GM21786 (cell line): ENCODE results near the gene MVB12B.

ENCODE experiments used
- ATAC-seq: cut with Tn5 transposase; IDR thresholded peaks from one replicate; pipeline ENCODE4 v1.9.1; 2021; ENCODE audit not compliant: unreplicated experiment

The MVB12B gene

DNA sequence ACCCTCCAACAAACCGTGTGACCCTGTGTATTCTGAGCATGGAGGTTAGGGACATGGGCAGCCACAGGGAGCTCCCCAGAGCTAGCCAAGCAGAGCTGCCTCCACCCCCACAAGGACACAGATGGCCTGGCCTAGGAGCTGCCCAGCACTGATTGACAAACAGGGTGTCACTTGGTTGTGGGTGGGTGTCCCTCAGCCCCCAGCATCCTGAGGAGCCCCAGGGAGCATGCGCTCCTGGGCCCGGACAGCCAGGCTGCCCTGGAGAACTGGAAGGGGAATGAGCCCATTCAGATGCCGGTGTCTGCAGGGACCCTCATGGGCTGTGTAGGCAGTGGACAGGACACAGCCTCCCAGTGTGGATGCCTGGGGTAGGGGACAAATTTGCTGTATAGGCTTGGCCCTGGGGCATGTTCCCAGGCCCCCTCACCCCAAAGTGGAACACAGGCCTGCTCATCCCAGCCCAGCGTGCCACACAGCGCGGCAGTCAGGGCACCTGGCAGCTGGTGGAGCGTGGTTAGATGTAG, 162.3 kb downstream of the MVB12B start:
- ATAC-seq = no peak

DNA sequence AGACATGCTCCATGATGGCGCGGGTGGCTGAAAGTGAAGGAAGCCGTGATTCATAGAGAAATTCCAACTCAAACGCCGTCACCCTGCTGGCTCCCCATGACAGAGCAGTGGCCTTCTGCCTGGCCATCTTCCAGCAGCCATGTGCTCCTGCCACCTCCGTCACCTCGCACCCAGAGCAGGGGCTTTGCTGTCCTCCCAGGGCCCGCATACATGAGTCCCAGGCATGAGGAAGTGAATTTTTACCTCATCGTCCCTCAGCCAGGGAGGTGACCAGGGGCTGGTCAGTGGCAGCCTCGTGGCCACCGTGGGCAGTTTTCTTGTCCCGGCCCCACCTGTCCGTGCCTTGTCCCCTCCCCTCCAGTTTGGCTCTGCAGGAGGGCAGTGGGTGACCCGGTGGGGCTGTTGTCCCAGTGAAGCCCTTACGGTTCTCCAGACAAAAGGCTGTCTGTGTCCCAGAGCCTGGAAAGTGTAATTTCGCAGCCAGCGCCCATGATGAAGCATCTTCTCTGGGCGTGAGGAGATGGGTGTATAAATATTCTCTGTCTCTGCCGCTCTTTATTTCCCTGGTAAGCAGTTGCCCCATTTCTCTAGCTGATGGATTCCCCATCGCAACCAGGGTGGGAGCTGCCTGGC, 163.1 kb downstream of the MVB12B start:
- no peak for ATAC-seq

DNA sequence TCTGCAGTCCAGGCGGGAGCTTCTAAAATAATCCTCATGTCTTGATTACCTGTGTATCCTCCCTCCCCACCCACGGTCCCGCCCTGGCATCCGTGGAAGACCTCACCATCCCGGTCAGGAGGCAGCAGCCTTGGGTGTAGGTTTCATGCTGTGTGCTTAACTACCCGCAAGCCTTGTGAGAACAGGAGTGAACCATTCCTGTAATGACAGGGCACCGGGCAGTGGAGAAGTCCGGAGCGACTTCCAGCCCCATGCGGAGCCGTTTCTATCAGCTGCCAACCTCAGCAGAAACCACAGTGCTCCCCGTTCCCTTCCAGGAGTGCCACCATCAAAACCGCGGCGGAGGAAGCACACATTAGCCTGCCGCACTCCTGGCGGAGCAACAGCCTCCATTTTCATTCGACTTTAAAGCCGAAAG, 163.6 kb downstream of the MVB12B start:
- no peak for ATAC-seq

DNA sequence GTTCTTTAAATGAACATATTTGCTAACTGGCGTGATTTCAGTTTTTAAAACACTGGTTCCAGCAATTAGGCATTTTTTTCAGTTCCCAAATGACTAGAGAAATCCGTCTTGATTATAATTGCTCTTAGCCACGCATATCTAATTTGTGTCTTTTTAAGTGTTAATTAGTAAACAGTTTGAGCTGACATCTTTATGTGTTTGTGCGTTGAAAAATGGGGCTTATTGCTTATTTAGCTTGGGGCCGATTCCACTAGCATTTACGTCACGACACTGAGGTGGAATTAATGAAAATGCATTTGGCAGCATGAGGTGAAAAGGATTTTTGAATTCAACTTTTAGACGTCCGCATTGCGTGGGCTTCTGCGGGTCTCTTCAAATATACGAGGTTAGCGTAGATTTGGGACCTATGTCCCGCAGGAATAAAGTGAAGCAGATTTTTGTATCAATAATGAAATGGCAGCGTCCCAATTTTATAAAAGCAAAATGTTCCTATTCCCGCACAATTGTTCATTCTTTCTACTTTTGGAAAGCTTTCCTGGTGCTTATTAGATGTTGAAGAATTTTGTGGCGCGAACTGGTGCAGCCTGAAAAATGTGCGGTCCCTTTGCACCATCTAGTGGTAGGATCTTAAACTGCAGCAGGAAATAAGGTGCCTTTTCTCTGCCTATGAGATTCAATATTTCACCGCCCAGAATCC, 164.4 kb downstream of the MVB12B start:
- no peak for ATAC-seq

DNA sequence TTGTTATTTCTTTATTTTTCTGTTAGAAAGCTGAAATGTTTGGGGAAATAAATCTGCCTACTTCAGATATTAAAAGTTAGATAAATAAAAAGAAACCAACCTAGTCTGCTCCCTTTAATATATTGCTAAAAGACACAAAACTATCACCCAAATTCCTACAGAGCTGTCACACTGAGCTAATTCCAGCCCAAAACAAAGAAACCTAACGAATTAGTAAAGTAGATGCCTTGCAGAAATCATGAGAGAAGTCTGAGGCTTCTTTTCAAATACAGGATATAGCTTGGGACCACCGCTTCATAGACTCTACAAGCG, 164.9 kb downstream of the MVB12B start:
- no peak for ATAC-seq

DNA sequence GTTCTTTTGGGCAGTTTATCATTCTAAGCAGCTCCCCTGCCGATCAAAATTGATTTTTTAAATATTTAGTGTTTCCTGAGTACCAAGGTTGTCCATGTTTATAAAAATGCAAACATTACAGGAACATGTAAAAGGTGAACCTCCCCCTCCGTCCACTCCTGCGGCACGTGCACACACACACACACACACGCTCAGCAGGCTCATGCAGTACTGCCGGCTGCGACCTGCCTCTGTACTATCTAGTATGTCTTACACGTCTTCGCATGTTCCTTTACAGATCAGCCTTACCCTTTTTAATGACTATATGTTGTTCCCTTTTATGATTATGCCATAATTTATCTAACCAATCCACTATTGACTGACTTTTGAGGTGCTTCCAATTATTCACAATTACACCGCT, 165.3 kb downstream of the MVB12B start:
- ATAC-seq = no peak

DNA sequence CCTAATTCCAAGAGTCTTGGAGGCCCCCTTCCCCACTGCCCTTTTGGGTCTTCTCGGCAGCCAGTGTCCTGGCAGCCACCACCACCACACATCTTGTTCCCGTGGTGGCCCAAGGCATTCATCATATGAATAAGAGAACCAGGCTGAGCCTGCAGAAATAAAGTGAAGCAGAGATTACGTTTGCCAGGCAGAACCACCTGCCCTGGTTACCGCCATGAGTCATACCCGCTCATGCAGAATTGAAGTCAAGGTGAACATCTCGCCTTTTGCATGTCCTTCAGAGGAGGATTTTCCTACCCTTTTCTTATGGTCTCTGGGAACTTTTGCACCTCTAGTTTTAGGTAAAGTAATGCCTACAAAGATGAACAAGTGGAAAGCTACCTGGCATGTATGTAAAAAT, 167.6 kb downstream of the MVB12B start:
- ATAC-seq = no peak

DNA sequence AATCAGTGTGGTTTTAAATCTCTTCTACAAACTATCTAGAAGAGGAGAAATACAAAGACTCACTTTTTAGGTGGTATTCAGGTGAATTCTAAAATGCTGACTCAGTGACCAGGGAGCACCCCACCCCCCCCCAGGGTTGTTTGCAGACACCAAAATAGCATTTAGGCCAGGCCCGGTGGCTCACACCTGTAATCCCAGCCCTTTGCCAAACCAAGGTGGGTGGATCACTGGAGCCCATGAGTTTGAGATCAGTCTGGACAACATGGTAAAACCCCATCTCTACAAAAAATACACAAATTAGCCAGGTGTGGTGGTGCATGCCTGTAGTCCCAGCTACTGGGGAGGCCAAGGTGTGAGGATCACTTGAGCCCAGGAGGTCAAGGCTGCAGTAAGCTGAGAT, 168.1 kb downstream of the MVB12B start:
- no peak for ATAC-seq

DNA sequence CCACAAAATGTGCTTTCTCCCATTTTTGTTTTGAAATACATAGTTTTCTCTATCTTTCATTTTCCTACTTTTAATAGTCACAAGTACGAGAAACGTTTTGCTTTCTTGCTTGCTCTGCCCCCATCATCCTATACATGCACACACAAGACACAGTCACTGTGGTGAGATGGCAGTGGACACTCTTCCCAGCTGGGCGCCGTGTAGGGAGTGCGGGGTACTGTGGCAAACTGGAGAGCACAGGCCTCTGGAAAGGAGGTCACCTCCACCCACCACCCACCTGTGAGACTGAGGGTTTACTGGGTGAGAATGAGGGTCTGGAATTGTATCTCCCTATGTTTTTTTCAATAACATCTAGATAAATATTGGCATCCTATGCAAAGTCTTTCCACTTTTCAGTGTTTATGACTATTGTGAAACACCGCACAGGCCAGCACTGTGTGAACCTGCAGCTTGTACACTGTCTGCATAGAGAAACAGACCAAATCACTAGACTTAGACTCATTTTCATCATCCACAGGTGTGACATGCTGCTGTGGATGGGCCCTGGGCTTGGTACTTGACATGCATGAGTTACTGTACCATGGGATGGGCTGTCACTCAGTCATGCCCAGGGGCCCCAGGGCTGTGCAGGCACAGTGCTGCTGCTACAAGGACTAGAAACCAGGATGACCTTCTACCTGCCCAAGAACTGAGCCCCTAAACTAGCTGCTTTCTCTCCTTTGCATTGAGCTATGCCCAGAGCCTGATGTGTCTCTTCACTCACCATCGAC, 169.0 kb downstream of the MVB12B start:
- ATAC-seq = no peak

DNA sequence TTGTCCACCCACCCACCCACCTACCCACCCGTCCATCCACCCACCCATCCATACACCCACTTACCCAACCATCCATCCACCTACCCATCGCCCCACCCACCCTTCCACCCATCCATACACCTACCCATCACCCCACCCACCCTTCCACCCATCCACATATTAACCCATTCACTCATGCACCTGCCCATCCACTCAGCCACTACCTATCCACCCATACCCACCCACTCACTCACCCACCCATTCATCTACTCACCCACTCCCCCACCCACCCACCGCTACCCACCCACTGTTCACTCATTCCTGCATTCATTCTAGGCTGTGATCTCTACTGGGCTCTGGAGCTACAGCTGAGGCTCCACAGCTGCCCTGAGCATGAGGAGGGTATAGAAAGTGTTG, 169.6 kb downstream of the MVB12B start:
- no peak for ATAC-seq

DNA sequence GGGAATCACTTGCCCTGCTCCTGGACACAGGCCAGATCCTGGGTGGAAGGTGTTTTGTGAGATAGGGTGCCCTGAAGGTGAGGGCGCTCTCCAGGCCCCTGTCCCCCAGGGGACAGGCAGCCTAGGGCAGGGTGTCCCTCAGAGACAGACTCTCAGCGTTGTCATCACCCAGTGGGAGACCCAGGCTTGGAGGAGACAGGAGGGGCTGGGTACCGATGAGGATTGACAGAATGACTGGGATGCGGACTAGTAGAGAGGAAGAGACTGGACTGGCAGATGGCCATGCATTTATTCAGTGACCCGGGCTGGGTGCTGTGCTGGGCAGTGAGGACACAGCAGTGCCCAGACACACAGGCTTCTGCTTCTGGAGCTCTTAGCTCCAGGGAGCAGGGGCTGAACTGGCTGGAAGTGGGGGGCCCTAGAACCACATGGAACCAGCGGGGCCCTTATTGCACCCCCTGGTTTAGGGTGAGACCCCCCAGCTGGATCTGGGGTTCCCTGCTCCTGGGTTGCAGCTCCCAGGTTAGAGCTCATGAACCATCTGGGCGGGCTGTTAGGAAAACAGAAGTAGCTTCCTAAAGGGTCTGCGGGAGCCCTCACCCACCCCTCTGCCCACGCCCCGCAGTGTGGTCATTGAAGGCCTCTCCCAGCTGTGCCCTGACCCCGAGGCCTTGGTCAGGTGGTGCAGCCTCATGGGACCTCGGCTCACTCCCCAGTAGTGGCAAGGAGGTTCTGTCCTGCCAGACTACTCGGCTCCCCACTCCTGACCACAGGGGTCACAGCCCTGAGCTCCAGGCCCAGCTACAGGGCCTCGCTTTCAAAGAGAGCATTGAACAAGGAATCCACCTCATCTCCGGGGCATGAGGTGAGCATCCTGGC, 170.4 kb downstream of the MVB12B start:
- no peak for ATAC-seq

DNA sequence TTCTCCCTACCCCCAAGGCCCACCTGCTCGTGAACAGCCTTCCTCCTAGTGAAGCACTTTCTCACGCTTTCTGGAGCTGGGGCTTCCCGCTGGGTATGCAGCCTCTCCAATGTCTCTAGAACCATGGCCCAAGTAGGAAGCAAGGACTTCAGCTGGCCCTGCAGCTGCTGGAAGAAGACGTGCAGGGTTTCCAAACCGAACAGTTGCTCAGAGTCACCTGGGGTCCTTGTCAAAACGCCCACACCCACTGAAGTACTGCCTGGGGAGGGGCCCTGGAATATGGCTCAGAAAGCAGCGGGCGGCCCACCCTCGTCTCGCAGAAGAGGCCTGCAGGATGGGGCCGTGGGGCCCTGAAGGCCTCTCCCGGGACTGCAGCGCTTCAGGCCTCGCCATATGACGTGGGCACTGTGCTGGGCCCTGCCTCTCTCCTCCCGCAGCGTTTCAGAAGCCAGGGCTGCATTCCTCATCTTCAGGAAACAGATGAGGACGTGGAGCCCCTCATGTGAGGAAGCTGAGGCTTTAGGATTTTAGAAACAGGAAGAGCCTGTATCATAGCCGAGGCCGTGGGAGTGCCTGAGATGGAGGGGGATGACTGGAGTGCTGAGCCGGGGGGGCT, 171.1 kb downstream of the MVB12B start:
- ATAC-seq = no peak

DNA sequence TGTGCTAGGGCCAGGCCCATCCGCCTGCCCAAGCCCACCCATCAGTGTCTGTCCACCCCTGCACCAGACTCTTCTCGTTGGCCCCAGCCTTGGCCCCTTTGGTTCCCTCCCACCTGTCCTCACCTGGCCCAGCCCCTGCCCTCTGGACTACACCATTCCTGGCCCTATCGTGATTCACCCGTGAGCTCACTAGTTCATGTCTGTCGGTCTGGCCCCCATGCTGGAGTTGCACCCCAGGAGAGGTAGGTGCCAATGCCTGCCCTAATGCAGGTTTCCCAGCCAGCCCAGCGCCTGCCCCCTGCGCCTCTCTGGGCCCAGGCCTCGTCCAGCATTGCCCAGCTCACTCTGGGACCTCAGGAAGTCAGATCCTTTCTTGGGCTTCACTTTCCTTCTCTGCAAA, 171.7 kb downstream of the MVB12B start:
- no peak for ATAC-seq

DNA sequence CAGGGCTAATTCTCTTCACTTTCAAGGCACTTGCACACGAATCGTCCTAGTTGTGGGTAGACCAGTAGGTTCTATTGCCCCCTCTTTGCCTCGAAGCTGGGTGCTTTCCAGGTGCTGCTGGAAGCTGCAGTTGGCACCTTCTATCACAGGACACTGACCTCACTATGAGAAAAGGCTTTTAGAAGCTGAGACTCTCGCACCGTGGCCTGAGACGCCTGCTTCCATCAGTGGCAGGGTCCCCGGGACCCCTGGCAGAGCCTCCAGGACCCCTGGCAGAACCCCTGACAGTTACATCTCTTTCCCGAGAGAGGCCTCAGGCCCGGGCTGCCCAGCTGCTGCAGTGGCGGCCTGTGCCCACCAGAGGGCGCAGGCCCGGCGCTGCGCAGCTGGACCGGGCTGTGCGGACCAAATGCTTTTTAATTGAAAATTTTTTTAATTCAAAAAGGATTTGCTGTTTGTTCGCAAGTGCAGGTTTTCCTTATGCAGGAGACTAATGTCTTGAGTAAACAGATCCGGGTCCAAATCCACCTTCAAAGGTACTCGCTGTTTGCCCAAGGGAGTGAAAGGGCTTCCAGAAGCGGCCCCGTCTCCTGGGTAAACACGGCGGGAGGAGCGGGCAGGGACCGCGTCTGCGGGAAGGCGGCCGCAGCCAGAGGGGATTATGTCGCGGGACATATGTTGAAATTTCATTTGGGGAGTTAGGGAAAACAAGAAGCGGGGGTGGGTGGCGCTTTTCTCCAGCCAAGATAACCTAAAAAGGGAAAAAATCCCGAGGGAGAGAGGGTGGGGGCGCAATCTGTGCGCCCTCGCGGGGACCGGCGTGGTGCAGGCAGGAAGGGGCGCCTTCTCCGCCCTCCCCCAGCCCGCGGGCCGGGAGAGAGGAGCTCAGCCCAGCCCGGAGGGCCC, 172.6 kb downstream of the MVB12B start:
- ATAC-seq = no peak

DNA sequence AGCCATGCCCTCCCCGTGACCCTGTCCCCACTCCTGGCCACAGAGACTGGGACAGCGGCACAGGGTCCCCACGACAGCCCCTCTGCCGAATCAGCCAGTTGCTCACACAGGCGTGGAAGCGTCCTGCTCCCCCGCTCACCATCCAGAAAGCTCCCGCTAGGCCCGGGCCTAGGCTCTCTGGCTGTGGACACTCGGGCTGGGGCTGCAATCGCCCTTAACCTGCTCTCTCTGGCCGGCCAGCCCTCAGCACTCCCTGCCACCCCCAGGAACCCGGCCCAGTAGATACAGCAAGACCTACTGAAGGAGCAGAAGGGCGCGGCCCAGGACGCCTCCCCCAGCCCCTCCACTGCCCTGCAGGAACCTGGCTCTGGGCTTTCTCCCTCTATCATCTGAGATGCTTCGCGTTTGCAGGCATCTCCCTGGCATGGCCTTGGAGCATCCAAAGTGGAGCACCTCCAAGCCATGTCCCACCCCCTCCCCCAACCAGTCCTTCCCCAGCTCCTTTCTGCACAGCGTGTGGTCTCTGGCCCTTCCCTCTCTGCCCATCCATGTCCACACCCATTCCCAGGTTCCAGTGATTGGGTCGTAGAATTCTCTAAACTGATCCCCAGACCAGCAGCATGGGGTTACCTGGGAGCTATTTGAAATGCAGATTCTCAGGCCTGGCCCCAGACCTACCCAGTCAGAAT, 173.4 kb downstream of the MVB12B start:
- ATAC-seq = no peak

DNA sequence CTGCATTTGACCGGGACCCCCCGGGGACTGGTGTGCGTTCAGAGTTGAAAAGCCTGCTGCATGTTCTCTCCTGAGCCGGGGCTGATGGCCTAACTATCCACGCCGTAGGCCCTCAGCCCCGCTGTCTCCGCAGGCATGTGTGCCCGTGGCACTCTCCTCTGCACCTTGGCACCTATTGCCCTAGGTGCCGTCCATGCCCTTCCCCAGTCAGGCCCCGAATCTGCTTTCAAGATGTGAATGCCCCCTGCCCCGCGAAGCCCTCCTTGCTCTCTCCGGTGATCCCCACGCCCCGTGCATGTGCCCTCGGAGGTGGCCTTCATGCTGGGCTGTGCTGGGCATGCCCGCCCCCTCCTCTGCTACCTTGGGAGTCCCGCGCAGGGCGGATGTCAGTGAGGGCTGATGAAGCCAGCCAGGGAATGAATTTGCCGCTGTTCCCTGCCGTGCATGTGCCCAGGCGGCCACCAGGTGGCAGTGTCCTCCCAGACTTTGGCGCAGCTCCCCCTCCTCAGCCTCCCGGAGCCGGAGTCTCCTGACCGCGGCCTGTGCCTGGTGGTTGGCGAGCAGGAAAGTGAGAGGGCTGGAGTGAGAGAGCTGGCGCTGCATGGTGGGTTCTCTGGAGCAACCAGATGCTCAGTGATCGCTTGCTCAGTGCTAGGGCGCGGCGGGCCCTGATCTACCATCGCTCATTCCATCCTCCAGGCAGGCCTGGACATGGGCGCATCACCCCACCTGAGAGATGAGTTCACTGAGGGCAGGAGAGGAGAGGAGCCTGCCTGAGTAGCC, 174.2 kb downstream of the MVB12B start:
- no peak for ATAC-seq

DNA sequence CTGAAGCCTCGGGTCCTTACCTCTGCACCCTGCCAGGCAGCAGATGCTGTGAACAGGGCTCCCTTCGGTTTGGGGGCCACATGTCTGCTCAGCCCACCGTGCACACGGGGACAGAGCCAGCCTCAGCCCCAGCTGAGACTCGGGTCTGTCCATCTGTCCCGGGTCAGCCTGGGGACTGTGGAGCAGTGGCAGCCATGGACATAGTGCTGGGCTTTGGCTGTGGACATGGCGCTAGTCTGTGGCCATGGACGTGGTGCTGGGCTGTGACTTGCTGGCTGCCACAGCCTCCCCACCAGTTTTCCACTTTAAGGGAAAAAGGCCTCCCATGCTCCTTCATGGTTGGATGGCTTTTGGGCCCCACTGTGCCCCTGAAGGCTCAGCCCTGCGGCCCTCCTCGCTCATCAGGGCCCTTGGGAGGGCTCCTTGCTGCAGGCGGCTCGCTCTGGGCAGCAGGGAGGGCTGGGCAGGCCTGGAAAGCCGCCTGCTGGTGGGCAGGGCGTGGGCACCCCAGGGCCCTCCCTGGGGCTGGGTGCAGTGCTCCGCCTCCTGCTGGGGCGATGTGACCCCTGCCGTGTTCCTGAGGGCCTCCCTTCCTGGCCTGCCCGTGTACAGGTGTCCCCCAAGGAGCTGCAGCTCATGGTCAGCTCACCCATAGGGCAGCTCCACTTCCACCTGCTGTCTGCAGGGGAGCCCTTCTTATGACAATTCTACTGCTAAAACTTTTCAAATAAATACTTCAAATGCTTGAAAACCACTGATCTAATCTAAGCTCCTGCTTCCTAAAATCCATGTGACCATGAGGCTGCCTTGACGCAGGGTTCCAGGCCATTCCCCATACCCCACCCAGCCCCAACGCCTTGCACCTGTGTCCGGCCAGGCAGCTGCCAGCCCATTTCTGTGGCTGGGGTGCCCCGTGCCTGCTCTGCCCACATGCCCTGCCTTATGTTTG, 175.0 kb downstream of the MVB12B start:
- ATAC-seq = no peak
